GM19351 (cell line): ENCODE measurements around the gene KCNQ4.

Experiments used
- ATAC-seq: cut with Tn5 transposase; IDR thresholded peaks from one replicate; pipeline ENCODE4 v1.9.1; 2021; ENCODE audit warnings: mild to moderate bottlenecking, moderate library complexity; ENCODE audit not compliant: unreplicated experiment

Gene KCNQ4

DNA sequence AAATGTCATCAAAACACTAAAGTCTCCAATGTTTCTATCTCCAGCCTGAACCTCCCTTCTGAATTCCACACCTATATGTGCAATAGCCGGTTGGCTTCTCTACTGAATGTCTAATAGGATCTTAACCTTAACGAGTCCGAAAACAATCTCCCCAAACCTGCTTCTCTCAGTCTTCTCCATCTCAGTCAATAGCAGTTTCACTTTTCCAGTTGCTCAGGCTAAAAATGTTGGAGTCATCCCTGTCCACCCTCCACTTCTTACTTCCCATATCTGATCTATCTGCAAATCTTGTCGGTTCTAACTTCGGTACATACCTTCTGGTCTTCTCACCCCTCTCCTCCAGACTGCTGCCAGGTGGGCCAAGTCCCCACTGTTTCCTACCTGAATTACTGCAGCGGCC lies 104.1 kb downstream of the KCNQ4 start:
- ATAC-seq = no peak
